GM23338 (cell line): ENCODE data around the gene VMP1.

Experiments
- CREB1 ChIP-seq: fragments of 250-450 bp; sonication (Bioruptor Pico); IDR thresholded peaks from 2 replicates; pipeline ENCODE4 v1.5.0; 2020; ENCODE audit warnings: low read depth, mild to moderate bottlenecking, moderate library complexity
- EZH2 ChIP-seq: fragments of 200-600 bp; sonication (generic); IDR thresholded peaks from one replicate; pipeline ENCODE4 v1.8.0; 2017; ENCODE audit warnings: antibody characterized with exemption, mild to moderate bottlenecking, low read depth; ENCODE audit not compliant: unreplicated experiment
- EZH2phosphoT487 ChIP-seq: fragments of 200-600 bp; sonication (generic); IDR thresholded peaks from one replicate; pipeline ENCODE4 v1.8.1; 2018; ENCODE audit warnings: antibody characterized with exemption; ENCODE audit not compliant: unreplicated experiment
- JUNB ChIP-seq: IDR thresholded peaks from one replicate; pipeline ENCODE4 v1.6.1; 2016; ENCODE audit warnings: antibody characterized with exemption; ENCODE audit not compliant: unreplicated experiment
- NANOG ChIP-seq: IDR thresholded peaks from 2 replicates; pipeline ENCODE4 v1.6.1; 2016; ENCODE audit warnings: antibody characterized with exemption, borderline replicate concordance
- POLR2AphosphoS5 ChIP-seq: IDR thresholded peaks from 2 replicates; pipeline ENCODE4 v1.6.1; 2016; ENCODE audit warnings: antibody characterized with exemption, low read depth
- STAT1 ChIP-seq: IDR thresholded peaks from one replicate; pipeline ENCODE4 v1.6.1; 2016; ENCODE audit warnings: antibody characterized with exemption; ENCODE audit not compliant: unreplicated experiment
- ZNF114 ChIP-seq: fragments of 250-450 bp; sonication (Bioruptor Pico); IDR thresholded peaks from 2 replicates; pipeline ENCODE4 v1.5.0; 2020; ENCODE audit warnings: mild to moderate bottlenecking, moderate library complexity
- ZNF331 ChIP-seq: fragments of 250-450 bp; sonication (Bioruptor Pico); IDR thresholded peaks from 2 replicates; pipeline ENCODE4 v1.5.0; 2020; ENCODE audit warnings: low read depth, mild to moderate bottlenecking, moderate library complexity
- ZNF462 ChIP-seq: fragments of 250-450 bp; sonication (Bioruptor Pico); IDR thresholded peaks from 2 replicates; pipeline ENCODE4 v1.5.0; 2020; ENCODE audit warnings: mild to moderate bottlenecking, moderate library complexity
- TF ChIP-seq, protein P1 (sequence below), 2 experiments: fragments of 200-600 bp in 1 of 2; sonication (generic) in 1 of 2; conservative IDR thresholded peaks; 2 replicates each; pipeline versions ENCODE4 v1.5.1 to v1.6.1; 2016 to 2017; ENCODE audit warnings: antibody characterized with exemption in 2 of 2, low read depth in 2 of 2, mild to moderate bottlenecking in 2 of 2, moderate library complexity in 1 of 2
- TF ChIP-seq, protein P2 (sequence below): IDR thresholded peaks from one replicate; pipeline ENCODE4 v1.6.1; 2018; ENCODE audit warnings: antibody characterized with exemption; ENCODE audit not compliant: unreplicated experiment

DNA sequence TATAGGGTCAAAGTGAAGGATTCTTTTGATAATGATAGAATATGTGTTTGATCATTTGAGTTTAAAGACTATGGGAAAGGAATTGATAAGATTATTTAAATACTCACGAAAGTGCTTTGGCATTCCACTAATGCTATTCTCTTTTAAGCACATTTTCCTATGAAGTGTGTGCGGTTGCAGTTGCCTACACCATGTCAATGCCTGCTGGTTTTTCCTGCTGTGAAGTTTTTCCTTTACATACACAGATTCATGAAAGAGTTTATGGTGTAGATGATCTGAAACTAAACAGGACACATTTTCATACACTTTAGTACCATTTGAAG, 78.7 kb downstream of the VMP1 start:
- TF ChIP-seq, protein P1, sequence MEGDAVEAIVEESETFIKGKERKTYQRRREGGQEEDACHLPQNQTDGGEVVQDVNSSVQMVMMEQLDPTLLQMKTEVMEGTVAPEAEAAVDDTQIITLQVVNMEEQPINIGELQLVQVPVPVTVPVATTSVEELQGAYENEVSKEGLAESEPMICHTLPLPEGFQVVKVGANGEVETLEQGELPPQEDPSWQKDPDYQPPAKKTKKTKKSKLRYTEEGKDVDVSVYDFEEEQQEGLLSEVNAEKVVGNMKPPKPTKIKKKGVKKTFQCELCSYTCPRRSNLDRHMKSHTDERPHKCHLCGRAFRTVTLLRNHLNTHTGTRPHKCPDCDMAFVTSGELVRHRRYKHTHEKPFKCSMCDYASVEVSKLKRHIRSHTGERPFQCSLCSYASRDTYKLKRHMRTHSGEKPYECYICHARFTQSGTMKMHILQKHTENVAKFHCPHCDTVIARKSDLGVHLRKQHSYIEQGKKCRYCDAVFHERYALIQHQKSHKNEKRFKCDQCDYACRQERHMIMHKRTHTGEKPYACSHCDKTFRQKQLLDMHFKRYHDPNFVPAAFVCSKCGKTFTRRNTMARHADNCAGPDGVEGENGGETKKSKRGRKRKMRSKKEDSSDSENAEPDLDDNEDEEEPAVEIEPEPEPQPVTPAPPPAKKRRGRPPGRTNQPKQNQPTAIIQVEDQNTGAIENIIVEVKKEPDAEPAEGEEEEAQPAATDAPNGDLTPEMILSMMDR (conservative IDR thresholded peaks at IDR 0.05; ENCODE audit: low read depth in 2 of 2), result no peak
- no peak for TF ChIP-seq ZNF331
- no peak for TF ChIP-seq EZH2
- TF ChIP-seq JUNB, result no peak
- no peak for TF ChIP-seq POLR2AphosphoS5
- no peak for TF ChIP-seq EZH2phosphoT487
- TF ChIP-seq, protein P2, sequence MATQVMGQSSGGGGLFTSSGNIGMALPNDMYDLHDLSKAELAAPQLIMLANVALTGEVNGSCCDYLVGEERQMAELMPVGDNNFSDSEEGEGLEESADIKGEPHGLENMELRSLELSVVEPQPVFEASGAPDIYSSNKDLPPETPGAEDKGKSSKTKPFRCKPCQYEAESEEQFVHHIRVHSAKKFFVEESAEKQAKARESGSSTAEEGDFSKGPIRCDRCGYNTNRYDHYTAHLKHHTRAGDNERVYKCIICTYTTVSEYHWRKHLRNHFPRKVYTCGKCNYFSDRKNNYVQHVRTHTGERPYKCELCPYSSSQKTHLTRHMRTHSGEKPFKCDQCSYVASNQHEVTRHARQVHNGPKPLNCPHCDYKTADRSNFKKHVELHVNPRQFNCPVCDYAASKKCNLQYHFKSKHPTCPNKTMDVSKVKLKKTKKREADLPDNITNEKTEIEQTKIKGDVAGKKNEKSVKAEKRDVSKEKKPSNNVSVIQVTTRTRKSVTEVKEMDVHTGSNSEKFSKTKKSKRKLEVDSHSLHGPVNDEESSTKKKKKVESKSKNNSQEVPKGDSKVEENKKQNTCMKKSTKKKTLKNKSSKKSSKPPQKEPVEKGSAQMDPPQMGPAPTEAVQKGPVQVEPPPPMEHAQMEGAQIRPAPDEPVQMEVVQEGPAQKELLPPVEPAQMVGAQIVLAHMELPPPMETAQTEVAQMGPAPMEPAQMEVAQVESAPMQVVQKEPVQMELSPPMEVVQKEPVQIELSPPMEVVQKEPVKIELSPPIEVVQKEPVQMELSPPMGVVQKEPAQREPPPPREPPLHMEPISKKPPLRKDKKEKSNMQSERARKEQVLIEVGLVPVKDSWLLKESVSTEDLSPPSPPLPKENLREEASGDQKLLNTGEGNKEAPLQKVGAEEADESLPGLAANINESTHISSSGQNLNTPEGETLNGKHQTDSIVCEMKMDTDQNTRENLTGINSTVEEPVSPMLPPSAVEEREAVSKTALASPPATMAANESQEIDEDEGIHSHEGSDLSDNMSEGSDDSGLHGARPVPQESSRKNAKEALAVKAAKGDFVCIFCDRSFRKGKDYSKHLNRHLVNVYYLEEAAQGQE, result no peak
- no peak for TF ChIP-seq ZNF114
- no peak for TF ChIP-seq STAT1
- TF ChIP-seq NANOG, result no peak
- no peak for TF ChIP-seq CREB1 (CRISPR knock-in tag)
- no peak for TF ChIP-seq ZNF462
